ENCODE data around the gene ANKRD40.

Gene ANKRD40

GRCh38 chr17:50668838-50669581 is 38.7 kb downstream of the ANKRD40 start:
- no peak for DNase-seq (ENCODE audit: low spot score)

GRCh38 chr17:50668025-50668837 is 39.5 kb downstream of the ANKRD40 start:
- peak; percentile 71 for DNase-seq (ENCODE audit: low spot score)

- no peak for DNase-seq (ENCODE audit: low spot score)
These were observed 40.3 kb downstream of the ANKRD40 start for GRCh38 chr17:50667259-50668024.

DNA sequence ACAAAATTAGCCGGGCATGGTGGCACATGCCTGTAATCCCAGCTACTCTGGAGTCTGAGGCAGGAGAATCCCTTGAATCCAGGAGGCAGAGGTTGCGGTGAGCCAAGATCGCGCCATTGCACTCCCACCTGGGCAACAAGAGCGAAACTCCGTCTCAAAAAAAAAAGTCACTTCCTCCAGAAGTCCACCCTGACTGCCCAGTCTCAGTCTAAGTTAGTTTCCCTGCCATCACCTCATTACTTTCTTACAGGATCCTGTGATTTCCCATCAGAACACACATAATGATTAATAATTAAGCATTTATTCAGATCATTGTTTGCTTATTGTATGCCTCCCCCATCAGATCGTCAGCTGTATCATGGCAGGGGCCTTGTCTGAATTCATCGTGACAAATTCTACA is 41.4 kb downstream of the ANKRD40 start:
- no peak for DNase-seq (ENCODE audit: low spot score)

DNA sequence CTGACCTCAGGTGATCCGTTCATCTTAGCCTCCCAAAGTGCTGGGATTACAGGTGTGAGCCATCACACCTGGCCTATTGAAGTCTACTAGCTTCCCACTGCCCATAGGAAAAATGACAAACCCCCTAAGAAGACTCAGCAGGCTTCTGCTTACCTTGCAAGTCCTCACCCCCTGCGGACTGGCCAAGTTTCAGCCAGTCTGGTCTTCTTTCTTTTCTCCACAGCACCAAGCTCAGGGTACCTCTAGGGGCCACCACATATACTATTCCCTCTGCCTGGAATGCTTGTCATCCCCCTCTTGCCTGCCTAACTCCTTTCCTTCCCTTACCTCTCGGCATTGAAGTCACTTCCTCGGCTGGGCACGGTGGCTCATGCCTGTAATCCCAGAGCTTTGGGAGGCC is 41.9 kb downstream of the ANKRD40 start:
- DNase-seq (ENCODE audit: low spot score) = no peak

DNA sequence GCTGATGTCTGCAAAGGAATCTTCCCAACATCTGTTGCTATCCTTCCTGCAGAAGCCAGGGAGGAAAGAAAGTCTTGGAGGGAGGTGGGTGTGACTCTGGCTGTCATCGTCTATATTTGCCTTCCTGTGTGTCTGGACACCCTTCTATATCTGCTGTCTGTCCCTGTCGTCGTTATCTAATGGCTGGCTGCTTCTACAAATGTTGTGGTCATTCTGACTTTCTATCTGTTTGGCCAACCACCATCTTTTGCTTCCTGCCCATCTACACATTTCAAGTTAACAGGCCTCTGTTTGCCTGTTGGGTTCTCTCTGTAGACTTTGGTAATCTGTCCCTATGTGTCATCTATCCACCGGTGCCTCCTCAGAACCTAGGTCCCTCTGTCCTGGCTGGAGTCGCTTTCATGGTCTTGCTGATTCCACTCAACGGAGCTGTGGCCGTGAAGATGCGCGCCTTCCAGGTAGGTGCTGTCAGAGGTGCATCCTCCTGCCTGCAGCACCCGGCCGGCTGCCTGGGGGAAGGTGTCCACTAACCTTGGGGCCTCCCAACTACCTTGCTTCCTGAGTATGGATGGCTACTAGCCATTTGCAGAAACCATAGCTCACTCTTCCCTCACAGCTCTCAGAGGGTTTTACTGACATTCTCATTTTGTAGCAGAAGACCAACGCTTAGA is 42.8 kb downstream of the ANKRD40 start:
- no peak for DNase-seq (ENCODE audit: low spot score)

GRCh38 chr17:50663812-50664374 is 43.8 kb downstream of the ANKRD40 start:
- no peak for DNase-seq (ENCODE audit: low spot score)

- no peak for DNase-seq (ENCODE audit: low spot score)
These were observed 45.0 kb downstream of the ANKRD40 start for GRCh38 chr17:50662632-50663225.

DNA sequence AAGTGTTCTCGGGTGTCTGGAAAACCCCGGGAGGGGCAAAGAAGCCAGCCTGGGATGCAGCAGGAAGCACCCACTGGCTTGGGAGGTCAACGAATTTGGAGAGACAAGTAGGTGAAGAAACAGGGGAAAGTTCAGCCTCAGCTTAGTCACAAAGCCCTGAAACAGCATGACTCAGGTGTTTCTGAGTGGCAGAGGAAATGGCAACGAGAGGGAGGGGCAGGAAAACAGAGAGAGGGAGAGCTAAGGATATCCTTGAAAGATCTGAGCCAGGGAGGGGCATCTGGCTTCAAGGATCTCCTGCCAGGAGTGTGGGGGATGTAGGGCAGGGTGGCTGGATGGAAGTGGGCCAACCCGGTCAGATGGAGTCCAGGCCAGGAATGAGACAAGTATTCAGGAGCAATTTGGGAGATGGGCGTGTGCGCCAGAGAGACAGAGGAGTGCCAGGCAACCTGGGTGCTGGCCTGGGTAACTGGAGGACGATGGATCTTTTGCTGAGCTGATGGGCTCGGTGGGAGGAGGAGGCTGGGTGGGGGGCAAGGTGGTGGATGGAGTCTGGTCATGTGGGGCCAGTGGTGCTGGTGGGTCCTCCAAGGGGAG is 45.8 kb downstream of the ANKRD40 start:
- DNase-seq (ENCODE audit: low spot score) = peak; percentile 80

DNA sequence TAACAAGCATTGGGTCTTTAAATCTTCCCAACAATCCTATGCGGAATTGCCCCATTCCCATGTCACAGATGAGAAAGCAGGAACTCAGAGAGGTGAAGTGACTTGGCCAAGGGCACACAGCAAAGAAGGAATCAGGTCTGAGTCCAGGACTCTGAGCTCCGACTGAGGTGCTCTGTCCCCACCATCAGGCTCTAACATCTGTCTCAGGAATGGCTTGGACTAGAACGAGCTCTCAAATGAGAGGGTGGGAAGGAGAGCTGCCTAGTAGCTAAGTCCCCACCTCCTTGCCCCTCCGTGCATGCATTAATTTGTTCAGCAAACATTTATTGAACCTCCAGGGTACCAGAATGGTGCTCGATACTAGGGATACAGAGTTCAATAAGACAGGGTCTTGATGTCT is 46.4 kb downstream of the ANKRD40 start:
- DNase-seq (ENCODE audit: low spot score) = no peak

DNA sequence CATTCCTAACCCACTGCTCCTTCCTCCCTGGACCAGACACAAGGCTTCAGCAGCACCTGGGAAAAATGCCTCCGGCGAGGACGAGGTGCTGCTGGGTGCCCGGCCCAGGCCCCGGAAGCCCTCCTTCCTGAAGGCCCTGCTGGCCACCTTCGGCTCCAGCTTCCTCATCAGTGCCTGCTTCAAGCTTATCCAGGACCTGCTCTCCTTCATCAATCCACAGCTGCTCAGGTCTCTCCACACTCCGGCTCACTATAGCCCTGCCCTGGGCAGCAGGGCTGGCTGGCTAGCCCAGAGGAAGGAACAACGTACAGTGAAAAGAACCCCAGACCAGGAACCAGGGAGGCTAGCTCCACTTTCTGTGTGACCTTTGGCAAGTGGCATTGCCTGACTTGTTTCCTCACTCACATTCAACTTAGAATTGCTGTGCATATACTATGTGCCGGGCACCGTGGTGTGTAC is 46.8 kb downstream of the ANKRD40 start:
- no peak for DNase-seq (ENCODE audit: low spot score)

DNA sequence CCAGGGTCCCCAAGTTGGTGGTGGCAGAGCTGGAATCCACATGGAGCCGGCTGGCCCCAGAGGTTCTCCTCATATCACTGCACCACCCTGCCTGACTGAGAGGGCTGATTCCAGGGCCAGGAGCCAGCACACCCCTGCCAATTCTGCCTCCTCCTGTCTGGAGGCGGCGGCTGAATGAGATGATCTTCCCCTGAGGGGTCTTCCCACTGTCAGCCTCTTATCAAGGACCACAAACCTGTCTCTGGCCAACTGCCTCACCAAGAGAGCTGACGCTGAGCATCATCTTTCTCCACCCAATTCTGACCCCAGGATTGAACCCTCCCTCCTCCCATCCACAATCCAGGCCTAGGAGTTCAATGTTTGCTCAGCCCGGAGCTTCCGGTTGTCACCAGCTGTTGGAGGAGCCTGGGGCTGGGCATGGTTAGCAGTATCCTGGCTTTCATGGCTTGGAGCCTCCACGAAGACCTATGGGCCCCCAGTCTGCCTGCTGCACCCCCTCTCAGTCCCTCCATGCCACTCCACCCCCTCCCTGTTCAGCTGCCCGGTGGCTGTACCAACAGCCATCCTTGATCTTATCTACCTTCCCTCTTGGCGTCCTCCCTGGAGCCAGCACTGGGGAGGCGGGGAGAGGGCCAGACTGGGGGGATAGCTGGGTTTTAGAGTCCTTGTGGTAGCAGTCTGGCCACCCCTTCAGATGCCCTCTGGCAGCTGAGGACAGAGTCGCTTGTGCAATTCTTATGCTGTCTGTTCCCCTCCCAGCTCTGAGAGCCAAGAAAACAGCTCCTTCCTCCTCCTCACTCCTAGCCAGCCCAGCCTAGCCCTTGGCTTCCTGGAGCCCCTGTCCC is 47.5 kb downstream of the ANKRD40 start:
- peak; percentile 65 for DNase-seq (ENCODE audit: low spot score)

- DNase-seq (ENCODE audit: low spot score) = no peak
These were observed 48.5 kb downstream of the ANKRD40 start for GRCh38 chr17:50659179-50659578.

DNA sequence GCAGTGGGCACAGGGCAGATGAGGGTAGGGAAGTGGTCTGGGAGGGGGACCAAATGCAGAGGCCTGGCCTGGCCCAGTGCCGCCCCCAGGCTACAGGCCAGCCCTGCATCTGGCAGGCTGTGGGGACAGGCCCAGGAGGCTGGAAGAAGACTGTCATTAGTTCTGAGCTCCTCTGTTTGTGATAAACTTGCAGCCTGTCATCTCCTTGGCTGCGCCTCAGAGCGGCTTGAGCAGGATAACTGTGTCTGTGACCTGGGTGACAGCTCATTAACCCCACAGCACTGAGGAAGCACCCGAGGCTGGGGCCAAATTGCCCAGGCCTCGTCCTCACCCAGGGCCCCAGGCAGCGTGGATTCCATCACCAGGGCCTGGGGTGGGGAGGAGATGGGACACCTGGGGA is 49.1 kb downstream of the ANKRD40 start:
- peak; percentile 30 for DNase-seq (ENCODE audit: low spot score)

DNA sequence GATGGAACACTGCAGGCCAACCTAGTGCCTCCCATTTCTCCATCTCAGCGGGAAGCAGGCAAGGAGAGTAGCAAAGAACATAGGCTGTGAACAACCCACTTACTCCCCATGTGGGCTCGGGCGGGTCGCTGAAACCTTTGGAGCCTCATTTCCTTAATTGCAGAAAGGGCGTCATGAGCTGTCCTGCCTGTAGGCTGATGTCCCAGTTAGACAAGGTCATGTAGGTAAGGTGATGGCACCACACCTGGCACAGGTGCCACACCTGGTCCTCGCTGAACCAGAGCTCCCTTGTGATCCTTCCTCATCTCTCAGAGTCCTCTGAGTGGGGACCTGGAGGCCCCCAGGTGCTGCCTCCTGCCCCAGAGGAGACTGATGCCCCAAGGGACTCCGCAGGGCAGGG is 50.1 kb downstream of the ANKRD40 start:
- DNase-seq (ENCODE audit: low spot score) = no peak

GRCh38 chr17:50657054-50657453 is 50.7 kb downstream of the ANKRD40 start:
- no peak for DNase-seq (ENCODE audit: low spot score)

GRCh38 chr17:50656509-50656908 is 51.2 kb downstream of the ANKRD40 start:
- no peak for DNase-seq (ENCODE audit: low spot score)

- no peak for DNase-seq (ENCODE audit: low spot score)
These were observed 54.0 kb downstream of the ANKRD40 start for GRCh38 chr17:50653738-50654137.

DNA sequence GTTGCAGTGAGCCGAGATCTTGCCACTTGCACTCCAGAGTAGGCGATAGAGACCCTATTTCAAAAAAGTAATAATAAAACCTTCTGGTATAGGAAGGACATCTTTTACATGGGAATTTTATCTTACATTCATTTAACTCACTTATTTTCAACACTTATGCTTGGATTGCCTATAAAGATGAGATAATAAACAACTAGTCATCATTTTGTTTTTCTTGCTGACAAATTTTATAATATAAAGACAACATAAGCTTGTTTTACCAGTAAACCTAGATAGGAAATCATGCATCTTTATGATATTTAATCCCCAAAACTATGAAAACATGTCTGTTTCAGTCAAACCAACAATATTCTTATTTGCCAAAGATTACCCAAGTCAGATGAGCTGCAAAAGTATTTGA is 56.1 kb downstream of the ANKRD40 start:
- DNase-seq (ENCODE audit: low spot score) = no peak
